ENCODE data around the gene SPATA19. TPM values are rescaled to one million over a fixed set of nuclear protein-coding genes. Genes with fewer than 3 reads are reported as not detected.

Gene SPATA19
- total and polyA plus RNA-seq, 2 of the 4 experiments (the other 2 are of a cell fraction): not detected

GRCh38 chr11:133841279-133842043, 3.9 kb downstream of the SPATA19 start:
- Histone ChIP-seq H2AK9ac (replicated peaks; ENCODE audit: low read depth, low read length, poor library complexity) (no peak overlapping the region), H3K79me1 (ENCODE audit: low read depth in 1 of 2, low read length in 2 of 2) (no peaks in the 10 kb centered on the region), H3K56ac (ENCODE audit: extremely low read depth, insufficient read depth, low read length) (no peak overlapping the region), H2BK5ac (ENCODE audit: low read depth, low read length, poor library complexity, severe bottlenecking) (no peak overlapping the region), H4K8ac (ENCODE audit: low read depth in 2 of 2, low read length in 2 of 2) (no peak overlapping the region), H3K27ac (ENCODE audit: insufficient read depth, low read length) (no peak overlapping the region), H4K5ac (ENCODE audit: low read depth, low read length) (no peak overlapping the region), H3K36me3 (ENCODE audit: control insufficient read depth, insufficient read depth, low read length) (no peaks in the 10 kb centered on the region), H3K9me3 (ENCODE audit: control insufficient read depth, insufficient read depth, low read length) (peaks cover 32% of the 10 kb centered on the region), H3K4me1 (ENCODE audit: control insufficient read depth, insufficient read depth, low read length) (no peaks in the 10 kb centered on the region), H4K20me1 (ENCODE audit: insufficient read depth, low read length) (no peaks in the 10 kb centered on the region), H3K14ac (replicated peaks; ENCODE audit: low read depth, low read length) (no peak overlapping the region), H3K4ac (ENCODE audit: low read depth, low read length) (no peak overlapping the region), H3K4me2 (ENCODE audit: low read depth, low read length) (no peak overlapping the region), H2BK15ac (ENCODE audit: low read depth, low read length) (no peak overlapping the region), H2AFZ (replicated peaks; ENCODE audit: low read length, poor library complexity) (no peak overlapping the region), H4K91ac (ENCODE audit: insufficient read depth, low read depth, low read length) (no peak overlapping the region), H2BK20ac (ENCODE audit: low read depth, low read length) (no peak overlapping the region), H2AK5ac (ENCODE audit: low read depth, low read length) (no peak overlapping the region), H2BK120ac (ENCODE audit: low read depth, low read length) (no peak overlapping the region), H3K23ac (ENCODE audit: low read depth, low read length) (no peak overlapping the region), H3K4me3 (ENCODE audit: insufficient read depth, low read depth, low read length) (no peak overlapping the region), H3K9me1 (ENCODE audit: insufficient read depth, low read length) (no peaks in the 10 kb centered on the region), H3K18ac (ENCODE audit: low read depth, low read length) (no peak overlapping the region), H3K27me3 (ENCODE audit: control insufficient read depth, insufficient read depth, low read length) (no peaks in the 10 kb centered on the region), H3K9ac (ENCODE audit: low read depth, low read length) (no peak overlapping the region)
- dilution Hi-C loops (cut with HindIII; ENCODE audit: low sequenced_read_pairs, unreplicated experiment) (no loop called here), intact Hi-C loops (cut with micrococcal nuclease) (no loop called here), in situ Hi-C loops (cut with MboI; ENCODE audit: low sequenced_read_pairs) (no loop called here)
- CTCF ChIA-PET: no interaction called here
- no peak for DNase-seq
- BruUV-seq (replicated peaks): no TSS peak
- POLR2A ChIA-PET (ENCODE audit: unreplicated experiment): no interaction called here
- no peak for ATAC-seq (ENCODE audit: low read depth)
- TF ChIP-seq RFX5 (IDR thresholded peaks at IDR 0.05; ENCODE audit: low read depth, low read length) (no peak), FOS (IDR thresholded peaks at IDR 0.05; ENCODE audit: low read depth, low read length) (no peak), NFE2L2 (IDR thresholded peaks at IDR 0.05; ENCODE audit: low read depth, low read length) (no peak), CTCF (conservative IDR thresholded peaks at IDR 0.05; ENCODE audit: low read depth, low read length) (no peak), BHLHE40 (IDR thresholded peaks at IDR 0.05; ENCODE audit: low read depth, low read length) (no peak), CEBPB (IDR thresholded peaks at IDR 0.05; ENCODE audit: low read depth, low read length) (no peak), USF2 (IDR thresholded peaks at IDR 0.05; ENCODE audit: low read depth, low read length) (no peak), ELK1 (IDR thresholded peaks at IDR 0.05; ENCODE audit: borderline replicate concordance, low read depth, low read length) (no peak), MXI1 (IDR thresholded peaks at IDR 0.05; ENCODE audit: borderline replicate concordance, low read depth, low read length) (no peak), CHD1 (IDR thresholded peaks at IDR 0.05; ENCODE audit: low read depth, low read length) (no peak), SMC3 (IDR thresholded peaks at IDR 0.05; ENCODE audit: low read depth, low read length) (no peak), RAD21 (IDR thresholded peaks at IDR 0.05; ENCODE audit: low read length) (no peak), RCOR1 (IDR thresholded peaks at IDR 0.05; ENCODE audit: insufficient replicate concordance, low read length) (no peak), MAFK (IDR thresholded peaks at IDR 0.05; ENCODE audit: low read depth, low read length) (no peak), POLR2A (IDR thresholded peaks at IDR 0.05; ENCODE audit: low read depth, low read length) (no peak)
- WGBS, 2 experiments (ENCODE audit: extremely low coverage in 2 of 2, insufficient read length in 1 of 2): 33% methylated on average over 1 of the region's 12 CpGs; no CpG with 5 or more reads in 1 of the 2 experiments
